OCI-LY7 (cell line): ENCODE results near the gene SNRNP48.

Experiments
- CTCF ChIP-seq: fragments of 200-600 bp; sonication (generic); conservative IDR thresholded peaks from 2 replicates; pipeline ENCODE4 v1.5.1; 2014; ENCODE audit warnings: mild to moderate bottlenecking, antibody characterized with exemption, low read length, moderate library complexity, mixed read lengths
- EZH2phosphoT487 ChIP-seq: fragments of 200-600 bp; sonication (generic); IDR thresholded peaks from 2 replicates; pipeline ENCODE4 v1.6.1; 2018; ENCODE audit warnings: low read depth, borderline replicate concordance, mild to moderate bottlenecking, mixed run types, antibody characterized with exemption, low read length, moderate library complexity, mixed read lengths

DNA sequence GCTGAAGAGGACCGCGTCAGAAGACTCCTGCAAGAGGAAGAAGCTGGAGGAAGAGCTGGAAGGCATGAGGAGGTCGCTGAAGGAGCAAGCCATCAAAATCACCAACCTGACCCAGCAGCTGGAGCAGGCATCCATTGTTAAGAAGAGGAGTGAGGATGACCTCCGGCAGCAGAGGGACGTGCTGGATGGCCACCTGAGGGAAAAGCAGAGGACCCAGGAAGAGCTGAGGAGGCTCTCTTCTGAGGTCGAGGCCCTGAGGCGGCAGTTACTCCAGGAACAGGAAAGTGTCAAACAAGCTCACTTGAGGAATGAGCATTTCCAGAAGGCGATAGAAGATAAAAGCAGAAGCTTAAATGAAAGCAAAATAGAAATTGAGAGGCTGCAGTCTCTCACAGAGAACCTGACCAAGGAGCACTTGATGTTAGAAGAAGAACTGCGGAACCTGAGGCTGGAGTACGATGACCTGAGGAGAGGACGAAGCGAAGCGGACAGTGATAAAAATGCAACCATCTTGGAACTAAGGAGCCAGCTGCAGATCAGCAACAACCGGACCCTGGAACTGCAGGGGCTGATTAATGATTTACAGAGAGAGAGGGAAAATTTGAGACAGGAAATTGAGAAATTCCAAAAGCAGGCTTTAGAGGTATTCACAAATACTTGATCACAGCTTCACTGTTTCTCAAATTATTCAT is 8.9 kb upstream of the SNRNP48 start:
- TF ChIP-seq EZH2phosphoT487 (no peak), CTCF (no peak)
